Measurements from ENCODE around the gene PPP1R9B.

DNA sequence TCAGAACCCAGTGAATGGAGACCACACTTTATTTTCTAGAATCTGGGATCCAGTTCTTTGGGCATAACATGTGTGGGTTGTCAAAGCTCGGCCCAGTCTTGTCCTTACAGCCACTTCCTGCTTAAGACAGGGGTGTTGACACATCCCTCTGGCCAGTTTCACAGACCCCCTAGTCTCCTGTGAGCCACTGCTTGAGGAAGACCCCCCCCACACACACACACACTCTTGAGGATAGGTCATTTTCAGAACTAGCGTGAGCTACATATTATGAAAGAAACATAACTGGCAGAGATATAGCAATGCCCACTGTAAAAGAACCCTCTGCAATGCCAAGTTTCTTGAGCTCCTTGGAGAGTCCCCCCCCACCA, 58.6 kb downstream of the PPP1R9B start:
- TF ChIP-seq, protein P1, sequence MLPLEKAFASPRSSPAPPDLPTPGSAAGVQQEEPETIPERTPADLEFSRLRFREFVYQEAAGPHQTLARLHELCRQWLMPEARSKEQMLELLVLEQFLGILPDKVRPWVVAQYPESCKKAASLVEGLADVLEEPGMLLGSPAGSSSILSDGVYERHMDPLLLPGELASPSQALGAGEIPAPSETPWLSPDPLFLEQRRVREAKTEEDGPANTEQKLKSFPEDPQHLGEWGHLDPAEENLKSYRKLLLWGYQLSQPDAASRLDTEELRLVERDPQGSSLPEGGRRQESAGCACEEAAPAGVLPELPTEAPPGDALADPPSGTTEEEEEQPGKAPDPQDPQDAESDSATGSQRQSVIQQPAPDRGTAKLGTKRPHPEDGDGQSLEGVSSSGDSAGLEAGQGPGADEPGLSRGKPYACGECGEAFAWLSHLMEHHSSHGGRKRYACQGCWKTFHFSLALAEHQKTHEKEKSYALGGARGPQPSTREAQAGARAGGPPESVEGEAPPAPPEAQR (CRISPR knock-in tag; IDR thresholded peaks at IDR 0.05) = no peak
- no peak for TF ChIP-seq IRF2 (CRISPR knock-in tag; IDR thresholded peaks at IDR 0.05; ENCODE audit: borderline replicate concordance, low read depth)
- TF ChIP-seq, protein P2, sequence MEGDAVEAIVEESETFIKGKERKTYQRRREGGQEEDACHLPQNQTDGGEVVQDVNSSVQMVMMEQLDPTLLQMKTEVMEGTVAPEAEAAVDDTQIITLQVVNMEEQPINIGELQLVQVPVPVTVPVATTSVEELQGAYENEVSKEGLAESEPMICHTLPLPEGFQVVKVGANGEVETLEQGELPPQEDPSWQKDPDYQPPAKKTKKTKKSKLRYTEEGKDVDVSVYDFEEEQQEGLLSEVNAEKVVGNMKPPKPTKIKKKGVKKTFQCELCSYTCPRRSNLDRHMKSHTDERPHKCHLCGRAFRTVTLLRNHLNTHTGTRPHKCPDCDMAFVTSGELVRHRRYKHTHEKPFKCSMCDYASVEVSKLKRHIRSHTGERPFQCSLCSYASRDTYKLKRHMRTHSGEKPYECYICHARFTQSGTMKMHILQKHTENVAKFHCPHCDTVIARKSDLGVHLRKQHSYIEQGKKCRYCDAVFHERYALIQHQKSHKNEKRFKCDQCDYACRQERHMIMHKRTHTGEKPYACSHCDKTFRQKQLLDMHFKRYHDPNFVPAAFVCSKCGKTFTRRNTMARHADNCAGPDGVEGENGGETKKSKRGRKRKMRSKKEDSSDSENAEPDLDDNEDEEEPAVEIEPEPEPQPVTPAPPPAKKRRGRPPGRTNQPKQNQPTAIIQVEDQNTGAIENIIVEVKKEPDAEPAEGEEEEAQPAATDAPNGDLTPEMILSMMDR (IDR thresholded peaks at IDR 0.05) = no peak
- TF ChIP-seq NFE2L1 (CRISPR knock-in tag; IDR thresholded peaks at IDR 0.05) = no peak

Data from WTC11 (cell line).